Gastrocnemius medialis (tissue), 4 donors: Measurements from ENCODE around the gene NECTIN1.

Experiments
- CTCF ChIP-seq, 5 experiments: fragments of 450-650 bp in 3 of 5; fragments of 200-600 bp in 2 of 5; sonication (generic) in 2 of 5; IDR thresholded peaks in 4 of 5; conservative IDR thresholded peaks in 1 of 5; 1 replicate in 4 of 5; 2 replicates in 1 of 5; pipeline ENCODE4 v1.5.1; 2016 to 2019; ENCODE audit warnings: antibody characterized with exemption in 5 of 5, mild to moderate bottlenecking in 3 of 5, moderate library complexity in 3 of 5
- POLR2A ChIP-seq, 2 donors: fragments of 450-650 bp; IDR thresholded peaks; one replicate each; pipeline ENCODE4 v1.6.1; 2017; ENCODE audit warnings: antibody characterized with exemption in 2 of 2, mild to moderate bottlenecking in 2 of 2, moderate library complexity in 2 of 2

GRCh38 chr11:119637481-119637880, 91.5 kb downstream of the NECTIN1 start:
- no peak for TF ChIP-seq CTCF (IDR thresholded peaks at IDR 0.05 in 4 of 5, conservative IDR thresholded peaks at IDR 0.05 in 1 of 5)
- TF ChIP-seq POLR2A (IDR thresholded peaks at IDR 0.05) = no peak
